T-helper 1 cell (primary cell): ENCODE data around the gene PLXND1.
"Not testable (repeated sequence)": the region's sequence is repeated elsewhere in the genome, so short reads cannot be mapped to it uniquely, and the experiment has no call there.

Source experiments
- DNase-seq, 5 donors: peaks; one replicate each; pipeline ENCODE4 v3.0.0-alpha.2; 2012 to 2020

Gene PLXND1

DNA sequence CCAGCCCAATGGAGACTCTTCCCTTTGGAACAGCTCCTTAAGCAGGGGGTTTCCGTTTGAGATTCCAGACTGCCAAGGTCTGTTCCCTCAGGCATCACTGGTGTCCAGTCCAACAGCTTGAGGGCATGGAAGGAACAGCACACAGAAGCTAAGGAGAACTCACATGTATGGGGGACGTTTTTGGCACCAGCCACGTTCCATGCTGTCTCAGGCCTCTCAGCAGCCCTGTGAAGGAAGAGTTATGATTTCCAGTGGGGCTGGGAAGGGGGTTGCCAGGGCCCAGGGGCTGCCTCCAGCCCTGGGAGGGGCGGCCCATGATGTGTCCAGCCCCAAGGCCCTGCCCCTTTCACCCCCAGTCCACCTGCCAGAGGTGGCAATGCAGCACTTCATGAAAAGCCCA is 85.5 kb downstream of the PLXND1 start:
- no peak for DNase-seq

DNA sequence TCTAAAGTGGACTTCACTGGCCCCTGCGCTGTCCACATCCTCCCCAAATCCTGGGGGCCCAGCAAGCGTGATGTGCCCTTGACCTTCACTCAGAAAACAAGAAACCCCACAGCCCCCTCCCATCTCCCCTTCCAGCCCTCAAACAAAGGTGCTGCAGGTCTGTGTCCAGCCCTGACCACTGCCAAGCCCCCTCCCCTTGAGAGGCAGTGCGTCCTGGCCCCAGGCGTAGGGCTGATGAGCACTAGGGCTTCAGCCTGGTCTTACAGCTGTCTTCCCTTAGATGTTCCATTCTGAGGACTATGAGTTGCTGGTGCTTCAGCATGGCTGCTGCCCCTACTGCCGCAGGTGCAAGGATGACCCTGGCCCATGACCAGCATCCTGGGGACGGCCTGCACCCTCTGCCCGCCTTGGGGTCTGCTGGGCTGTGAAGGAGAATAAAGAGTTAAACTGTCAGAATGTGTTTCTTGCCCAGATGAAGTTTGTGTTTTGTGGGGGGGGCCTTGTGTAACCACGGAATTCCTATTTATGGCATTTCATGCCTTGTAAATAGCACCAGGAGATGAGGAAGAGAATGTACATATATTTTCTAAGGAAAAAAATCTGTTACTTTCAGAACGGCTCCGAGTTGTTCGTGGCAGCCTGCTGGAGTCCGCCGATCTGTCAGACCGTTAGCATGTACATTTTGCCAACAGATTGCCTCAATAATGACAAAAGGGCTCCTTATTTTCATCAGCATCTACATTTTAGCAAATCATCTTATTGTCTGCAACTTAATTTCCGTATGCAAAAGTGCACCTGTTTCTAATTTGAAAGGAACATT is 86.4 kb downstream of the PLXND1 start:
- DNase-seq, result no peak

DNA sequence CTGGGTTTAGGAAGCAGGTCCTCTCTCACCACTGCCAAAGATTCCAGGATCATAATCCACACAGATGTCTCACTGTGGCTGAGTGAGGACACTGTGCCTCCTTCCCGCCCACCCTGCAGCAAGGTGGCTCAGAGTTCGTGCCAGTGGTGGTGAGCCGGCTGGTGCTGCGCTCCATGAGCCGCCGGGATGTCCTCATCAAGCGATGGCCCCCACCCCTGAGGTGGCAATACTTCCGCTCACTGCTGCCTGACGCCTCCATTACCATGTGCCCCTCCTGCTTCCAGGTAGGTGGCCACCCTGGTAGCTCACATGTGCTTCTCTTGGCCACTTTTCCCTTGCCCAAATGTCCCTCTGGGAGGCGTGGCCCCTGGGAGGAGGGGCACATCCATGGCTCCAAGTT is 87.0 kb downstream of the PLXND1 start:
- no peak for DNase-seq

DNA sequence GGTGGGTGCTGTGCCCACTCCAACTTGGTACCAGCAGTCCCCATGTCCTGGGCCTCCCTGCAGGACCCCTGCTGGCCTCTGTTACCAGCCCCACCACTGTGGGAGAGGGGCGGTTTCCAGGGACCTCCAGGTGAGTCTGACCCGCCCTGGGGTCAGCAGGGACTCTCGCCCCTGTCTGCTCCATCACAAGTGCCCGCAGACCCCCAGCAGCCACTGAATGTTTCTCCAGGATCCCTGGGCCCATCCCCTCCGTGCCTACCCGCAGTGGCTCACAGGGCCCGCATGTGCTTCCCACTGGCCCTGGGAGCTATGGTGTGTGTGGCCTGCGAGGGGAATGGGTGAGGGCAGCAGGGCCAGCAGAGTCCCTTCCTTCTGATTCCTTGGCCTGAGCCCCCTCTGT is 87.9 kb downstream of the PLXND1 start:
- DNase-seq, result no peak

DNA sequence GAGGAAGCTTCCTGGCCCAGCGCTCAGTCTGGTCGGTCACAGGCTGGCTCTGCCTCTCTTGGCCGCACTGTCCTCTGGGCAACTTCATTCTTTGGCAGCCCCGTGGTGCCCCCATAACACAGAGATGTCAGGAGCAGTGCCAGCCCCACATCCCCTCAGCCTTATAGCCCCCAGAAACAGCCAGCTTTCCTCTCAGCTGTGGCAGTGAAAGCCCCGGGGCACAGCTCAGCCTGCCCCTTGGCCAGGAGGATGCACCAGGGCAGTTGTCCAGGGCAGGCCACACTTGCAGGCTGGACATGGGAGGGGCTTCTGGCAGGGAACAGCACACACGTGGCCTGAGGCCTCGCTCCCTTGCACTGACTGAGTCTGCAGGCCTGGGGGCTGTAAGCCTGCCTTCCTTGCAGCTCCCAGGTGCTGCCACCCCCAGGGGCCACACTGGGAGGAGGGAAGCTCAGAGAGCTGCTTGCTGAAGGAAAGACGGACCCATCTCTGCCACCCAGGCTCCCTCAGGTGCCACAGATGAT is 88.4 kb downstream of the PLXND1 start:
- no peak for DNase-seq

DNA sequence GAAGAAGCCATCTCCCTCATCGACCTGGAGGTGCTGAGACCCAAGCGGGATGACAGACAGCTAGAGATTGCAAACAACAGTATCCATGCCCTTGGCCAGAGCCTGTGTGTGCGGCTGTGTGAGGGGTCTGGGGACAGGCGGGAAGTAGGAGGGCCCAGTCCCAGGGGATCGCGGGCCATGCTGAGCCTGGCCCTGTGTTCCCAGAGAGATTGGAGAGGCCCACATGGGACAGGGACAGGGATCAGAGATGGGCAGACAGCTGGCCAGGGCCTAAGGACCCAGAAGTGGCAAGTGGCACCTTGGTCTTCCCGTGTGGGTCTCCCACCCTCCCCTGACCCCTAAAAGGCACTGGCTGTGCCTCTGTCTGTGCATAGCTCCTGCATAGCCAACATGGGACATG is 89.0 kb downstream of the PLXND1 start:
- no peak for DNase-seq

DNA sequence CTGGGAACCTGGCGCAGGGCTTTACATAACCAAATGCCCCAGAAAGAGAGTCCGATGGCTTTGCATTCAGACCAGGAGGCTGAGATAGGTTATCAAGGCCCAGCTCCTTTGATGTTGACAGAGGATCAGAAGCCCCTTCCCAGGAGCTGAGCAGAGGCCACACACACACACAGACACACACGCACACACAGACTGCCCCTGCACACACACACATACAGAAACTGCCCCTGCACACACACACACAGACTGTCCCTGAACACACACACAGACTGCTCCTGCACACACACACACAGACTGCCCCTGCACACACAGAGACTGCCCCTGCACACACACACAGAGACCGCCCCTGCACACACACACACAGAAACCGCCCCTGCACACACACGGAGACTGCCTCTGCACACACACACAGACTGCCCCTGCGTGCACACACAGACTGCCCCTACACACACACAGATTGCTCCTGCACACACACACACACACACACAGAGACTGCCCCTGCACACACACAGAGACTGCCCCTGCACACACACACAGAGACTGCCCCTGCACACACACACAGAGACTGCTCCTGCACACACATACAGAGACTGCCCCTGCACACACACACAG is 90.5 kb downstream of the PLXND1 start:
- DNase-seq, result not testable (repeated sequence)

DNA sequence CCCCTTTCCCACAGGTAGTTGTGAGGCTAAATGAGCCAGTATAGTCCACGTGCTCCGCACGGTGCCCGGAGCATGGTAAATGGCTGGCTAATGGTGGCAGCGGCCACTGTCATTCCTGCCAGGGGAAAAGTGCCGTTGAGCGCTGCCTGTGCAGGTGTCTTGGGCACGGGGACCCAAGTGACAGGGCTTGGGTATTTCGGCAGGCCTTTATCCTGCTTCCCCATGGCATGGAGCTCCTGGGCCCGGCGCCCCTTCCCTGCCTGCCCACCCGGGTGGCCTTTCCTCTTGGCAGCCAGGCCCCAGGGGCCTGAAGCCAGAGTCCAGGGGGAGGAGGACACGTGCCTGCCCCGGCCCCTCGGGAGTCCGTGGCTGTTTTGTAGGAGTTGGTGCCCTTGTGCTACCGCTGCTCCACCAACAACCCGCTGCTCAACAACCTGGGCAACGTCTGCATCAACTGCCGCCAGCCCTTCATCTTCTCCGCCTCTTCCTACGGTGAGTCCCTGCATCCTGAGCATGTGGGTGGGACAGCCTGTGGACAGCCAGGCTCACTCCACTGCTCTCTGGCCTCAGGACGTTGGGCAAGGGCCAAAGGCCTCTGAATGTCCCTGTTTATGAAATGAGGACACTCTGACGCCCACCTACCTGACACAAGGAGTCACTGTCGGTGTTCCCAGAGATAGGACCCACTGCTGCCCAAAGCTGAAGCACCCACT is 91.2 kb downstream of the PLXND1 start:
- DNase-seq, result not testable (repeated sequence)

DNA sequence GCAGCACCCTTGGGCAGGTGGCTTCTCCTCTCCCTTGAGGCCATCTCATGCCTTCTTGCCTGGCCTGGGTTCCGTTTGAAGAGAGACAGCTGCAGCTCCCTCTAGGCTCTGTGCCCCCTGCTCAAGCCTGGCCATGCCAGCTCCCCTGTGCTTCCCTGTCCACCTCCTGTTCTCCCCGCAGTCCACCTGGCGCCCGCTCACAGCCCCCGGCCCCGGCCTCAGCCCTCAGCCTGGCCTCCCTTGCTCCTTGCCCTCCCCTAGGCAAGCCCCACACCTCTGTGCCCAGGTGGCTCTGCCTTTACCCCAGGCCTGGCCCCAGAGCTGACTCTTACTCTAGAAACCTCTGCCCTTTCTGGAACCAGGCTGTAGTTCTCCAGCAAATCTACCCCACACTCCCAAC is 91.9 kb downstream of the PLXND1 start:
- DNase-seq, result no peak

DNA sequence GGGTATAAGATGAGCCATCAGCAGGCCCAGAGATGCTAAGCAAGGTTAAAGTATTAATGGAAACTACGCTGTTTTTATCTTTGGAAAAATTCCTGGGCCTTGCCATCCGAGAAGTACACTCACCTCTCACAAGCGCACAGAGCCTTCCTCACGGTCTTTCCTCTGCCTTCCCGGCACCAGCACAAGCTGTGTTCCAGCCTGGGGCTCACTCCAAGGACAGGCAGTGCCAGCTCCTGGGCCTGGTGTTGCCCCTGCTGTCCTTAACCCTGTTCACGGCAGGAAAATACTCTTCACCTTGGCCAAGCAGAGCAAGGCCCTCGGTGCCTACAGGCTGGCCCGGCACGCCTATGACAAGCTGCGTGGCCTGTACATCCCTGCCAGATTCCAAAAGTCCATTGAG is 92.4 kb downstream of the PLXND1 start:
- no peak for DNase-seq

DNA sequence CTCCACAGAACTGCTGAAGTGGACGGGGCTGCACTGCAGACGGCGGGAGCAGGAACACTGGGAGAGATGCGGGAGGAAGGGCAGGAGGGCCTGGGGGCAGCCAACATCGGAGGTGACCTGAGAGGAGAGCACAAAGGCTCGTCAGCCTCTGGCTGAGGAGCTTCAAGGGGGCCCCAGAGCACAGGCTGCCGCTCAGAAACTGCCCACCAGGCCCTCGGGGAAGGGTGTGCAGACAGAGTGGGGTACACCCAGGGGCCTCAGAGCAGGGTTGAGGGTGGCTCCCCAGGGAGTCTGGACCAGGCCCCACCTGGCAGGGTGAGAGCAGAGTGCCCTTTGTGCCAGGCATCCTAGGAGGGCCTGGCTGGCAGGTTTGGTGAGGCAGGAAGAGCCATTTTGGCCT is 92.8 kb downstream of the PLXND1 start:
- no peak for DNase-seq

DNA sequence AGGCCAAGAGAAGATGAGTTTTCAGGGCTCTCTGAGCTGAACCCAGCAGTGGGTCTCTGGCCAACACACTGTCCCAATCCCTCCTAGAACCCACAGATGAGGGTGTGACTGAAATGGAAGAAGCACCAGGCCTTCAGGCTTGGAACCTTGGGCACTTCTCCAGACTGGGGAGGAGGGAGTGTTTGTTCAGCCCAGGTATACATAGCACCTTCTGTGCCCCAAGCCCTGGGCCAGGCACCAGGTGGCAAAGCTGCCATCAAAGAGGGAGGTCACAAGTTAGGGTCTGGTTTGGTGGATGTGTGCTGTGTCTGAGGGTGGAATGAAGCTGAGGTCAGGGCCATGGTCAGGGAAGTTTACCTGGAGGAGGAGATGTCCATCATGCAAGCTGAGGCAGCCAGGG is 93.9 kb downstream of the PLXND1 start:
- no peak for DNase-seq

DNA sequence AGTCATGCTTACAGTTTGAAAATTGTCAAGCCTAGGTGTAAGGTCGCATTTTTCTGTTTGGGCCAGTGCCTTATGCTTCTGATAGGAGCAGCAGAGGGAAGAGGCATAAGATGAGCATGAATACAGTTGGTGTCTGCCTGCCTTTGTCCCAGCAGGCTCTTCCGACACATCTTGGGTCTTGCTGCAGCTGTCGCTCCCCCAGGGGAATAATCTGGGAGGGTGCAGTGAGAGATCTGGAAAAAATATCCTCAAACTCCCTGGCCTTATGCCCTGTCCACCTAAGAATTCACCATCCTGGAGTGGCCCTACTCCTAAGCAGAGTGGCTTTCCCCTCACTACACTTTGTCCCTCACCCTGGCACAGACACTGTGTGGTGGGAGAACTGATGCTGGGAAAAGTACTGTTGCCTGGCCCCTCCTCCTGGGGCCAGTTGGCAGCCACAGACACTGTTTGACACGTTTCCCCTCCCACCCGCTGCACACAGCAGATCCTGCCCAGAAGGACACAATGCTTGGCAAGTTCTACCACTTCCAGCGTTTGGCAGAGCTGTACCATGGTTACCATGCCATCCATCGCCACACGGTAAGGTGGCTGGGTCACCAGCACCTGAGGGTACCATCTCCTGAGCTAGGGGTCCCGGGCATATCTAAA is 99.2 kb downstream of the PLXND1 start:
- no peak for DNase-seq

DNA sequence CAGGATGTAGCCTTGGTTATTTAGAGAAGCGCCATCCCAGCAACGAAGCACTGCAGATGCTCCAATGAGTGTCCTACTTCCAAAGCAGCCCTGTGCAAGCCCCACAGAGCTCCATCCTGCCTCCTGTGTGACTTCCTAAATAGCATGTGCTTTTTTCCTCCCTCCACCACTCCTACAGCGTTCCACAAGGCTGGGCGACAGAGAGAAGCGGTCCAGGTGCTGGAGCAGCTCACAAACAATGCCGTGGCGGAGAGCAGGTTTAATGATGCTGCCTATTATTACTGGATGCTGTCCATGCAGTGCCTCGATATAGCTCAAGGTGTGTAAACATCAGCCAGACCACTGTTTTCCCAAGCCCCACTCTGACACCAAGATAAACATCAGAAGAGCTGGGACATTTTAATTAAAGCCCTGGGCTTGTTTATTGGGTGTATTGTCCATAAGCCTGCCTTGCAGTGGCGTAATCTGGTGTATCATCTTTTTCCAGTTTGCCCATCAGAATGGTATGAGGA is 100.2 kb downstream of the PLXND1 start:
- DNase-seq, result no peak

DNA sequence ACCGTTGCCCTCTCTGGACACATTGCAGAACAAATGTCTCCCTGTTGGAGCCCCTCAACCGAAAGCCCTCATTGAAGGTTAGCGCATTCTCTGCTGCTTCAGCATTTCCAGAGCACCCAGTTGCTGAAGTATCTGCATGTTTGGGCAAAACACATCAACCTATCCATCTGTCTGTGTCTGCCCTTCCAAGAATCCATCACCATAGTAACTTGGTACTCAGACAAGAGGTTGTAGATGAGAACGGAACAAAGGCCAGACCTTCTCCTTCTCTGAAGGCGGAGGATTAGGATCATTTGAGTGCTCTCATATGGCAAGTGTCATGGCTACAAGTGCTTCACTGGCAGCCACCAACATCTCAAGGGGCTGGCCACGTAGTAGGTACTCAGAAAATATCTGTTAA is 101.1 kb downstream of the PLXND1 start:
- no peak for DNase-seq
